Measurements from ENCODE around the gene CFAP54. TPM values are rescaled to one million over a fixed set of nuclear protein-coding genes. Genes with fewer than 3 reads are reported as not detected.

Gene CFAP54
- total RNA-seq, 1 experiment from 2014 or later, result 0.64 TPM

- POLR2A ChIA-PET, result no interaction called here
- Histone ChIP-seq H3K4me3 (ENCODE audit: low read depth in 2 of 2, low read length in 2 of 2) (no peak overlapping the region), H3K27me3 (ENCODE audit: control insufficient read depth, insufficient read depth, low read length) (peaks cover 3% of the 10 kb centered on the region; the same call in 1 of the 2 replicates), H3K36me3 (ENCODE audit: control insufficient read depth, insufficient read depth, low read length) (no peaks in the 10 kb centered on the region), H3K9me3 (ENCODE audit: control insufficient read depth, insufficient read depth, low read depth, low read length) (no peaks in the 10 kb centered on the region), H3K27ac (ENCODE audit: low read length) (no peak overlapping the region), H3K4me1 (ENCODE audit: control insufficient read depth, insufficient read depth, low read length) (no peaks in the 10 kb centered on the region)
- TF ChIP-seq TCF7L2 (IDR thresholded peaks at IDR 0.05; ENCODE audit: low read depth, low read length), result no peak
- TF ChIP-seq REST (IDR thresholded peaks at IDR 0.05; ENCODE audit: insufficient read depth in 1 of 2, low read depth in 2 of 2, low read length in 1 of 2), result no peak
- TF ChIP-seq CTCF (IDR thresholded peaks at IDR 0.05), result no peak
- TF ChIP-seq SIN3A (IDR thresholded peaks at IDR 0.05; ENCODE audit: borderline replicate concordance, insufficient read depth, low read depth, low read length), result no peak
- no peak for TF ChIP-seq POLR2AphosphoS5 (IDR thresholded peaks at IDR 0.05; ENCODE audit: low read depth, low read length)
- DNase-seq (ENCODE audit: low read depth, low spot score), result no peak
- in situ Hi-C loops (cut with HindIII; ENCODE audit: low pct_unique_long_range_greater_than_20kb, low sequenced_read_pairs), result no loop called here
- no TSS peak for BruUV-seq (replicated peaks)
- no peak for ATAC-seq
- CTCF ChIA-PET, result no interaction called here
- intact Hi-C loops (cut with micrococcal nuclease; ENCODE audit: unreplicated experiment), result no loop called here
Measured at GRCh38 chr12:96521895-96522682, 32.7 kb downstream of the CFAP54 start.

GRCh38 chr12:96522690-96523089, 33.3 kb downstream of the CFAP54 start:
- H3K27me3 ChIP-seq (ENCODE audit: control insufficient read depth, insufficient read depth, low read length), result peaks cover 3% of the 10 kb centered on the region; the same call in 1 of the 2 replicates
- POLR2A ChIA-PET, result no interaction called here
- no peaks in the 10 kb centered on the region for H3K9me3 ChIP-seq (ENCODE audit: control insufficient read depth, insufficient read depth, low read depth, low read length)
- H3K4me1 ChIP-seq (ENCODE audit: control insufficient read depth, insufficient read depth, low read length), result no peaks in the 10 kb centered on the region
- ATAC-seq, result no peak
- H3K27ac ChIP-seq (ENCODE audit: low read length), result no peak overlapping the region
- TF ChIP-seq CTCF (IDR thresholded peaks at IDR 0.05) (no peak), SIN3A (IDR thresholded peaks at IDR 0.05; ENCODE audit: borderline replicate concordance, insufficient read depth, low read depth, low read length) (no peak), TCF7L2 (IDR thresholded peaks at IDR 0.05; ENCODE audit: low read depth, low read length) (no peak)
- no peak overlapping the region for H3K4me3 ChIP-seq (ENCODE audit: low read depth in 2 of 2, low read length in 2 of 2)
- DNase-seq (ENCODE audit: low read depth, low spot score), result no peak
- CTCF ChIA-PET, result no interaction called here
- in situ Hi-C loops (cut with HindIII; ENCODE audit: low pct_unique_long_range_greater_than_20kb, low sequenced_read_pairs), result no loop called here
- intact Hi-C loops (cut with micrococcal nuclease; ENCODE audit: unreplicated experiment), result no loop called here
- no TSS peak for BruUV-seq (replicated peaks)
- H3K36me3 ChIP-seq (ENCODE audit: control insufficient read depth, insufficient read depth, low read length), result no peaks in the 10 kb centered on the region
